GM21717 (cell line): ENCODE data around the gene LRRC19.

ENCODE experiments used
- ATAC-seq: cut with Tn5 transposase; IDR thresholded peaks from one replicate; pipeline ENCODE4 v1.9.1; 2021; ENCODE audit warnings: mild to moderate bottlenecking, moderate library complexity; ENCODE audit not compliant: unreplicated experiment

LRRC19 gene, protein sequence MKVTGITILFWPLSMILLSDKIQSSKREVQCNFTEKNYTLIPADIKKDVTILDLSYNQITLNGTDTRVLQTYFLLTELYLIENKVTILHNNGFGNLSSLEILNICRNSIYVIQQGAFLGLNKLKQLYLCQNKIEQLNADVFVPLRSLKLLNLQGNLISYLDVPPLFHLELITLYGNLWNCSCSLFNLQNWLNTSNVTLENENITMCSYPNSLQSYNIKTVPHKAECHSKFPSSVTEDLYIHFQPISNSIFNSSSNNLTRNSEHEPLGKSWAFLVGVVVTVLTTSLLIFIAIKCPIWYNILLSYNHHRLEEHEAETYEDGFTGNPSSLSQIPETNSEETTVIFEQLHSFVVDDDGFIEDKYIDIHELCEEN

GRCh38 chr9:27005491-27005890, at the start of gene LRRC19:
Gene LRRC19, minus strand, starts transcription at chr9:27005672. Its CDS starts 5,978 bp downstream, at chr9:26999694.
- no peak for ATAC-seq

- no peak for ATAC-seq
Measured at GRCh38 chr9:27054841-27055240, 49.4 kb upstream of the LRRC19 start.

- no peak for ATAC-seq
Measured at GRCh38 chr9:27054125-27054524, 48.7 kb upstream of the LRRC19 start.

DNA sequence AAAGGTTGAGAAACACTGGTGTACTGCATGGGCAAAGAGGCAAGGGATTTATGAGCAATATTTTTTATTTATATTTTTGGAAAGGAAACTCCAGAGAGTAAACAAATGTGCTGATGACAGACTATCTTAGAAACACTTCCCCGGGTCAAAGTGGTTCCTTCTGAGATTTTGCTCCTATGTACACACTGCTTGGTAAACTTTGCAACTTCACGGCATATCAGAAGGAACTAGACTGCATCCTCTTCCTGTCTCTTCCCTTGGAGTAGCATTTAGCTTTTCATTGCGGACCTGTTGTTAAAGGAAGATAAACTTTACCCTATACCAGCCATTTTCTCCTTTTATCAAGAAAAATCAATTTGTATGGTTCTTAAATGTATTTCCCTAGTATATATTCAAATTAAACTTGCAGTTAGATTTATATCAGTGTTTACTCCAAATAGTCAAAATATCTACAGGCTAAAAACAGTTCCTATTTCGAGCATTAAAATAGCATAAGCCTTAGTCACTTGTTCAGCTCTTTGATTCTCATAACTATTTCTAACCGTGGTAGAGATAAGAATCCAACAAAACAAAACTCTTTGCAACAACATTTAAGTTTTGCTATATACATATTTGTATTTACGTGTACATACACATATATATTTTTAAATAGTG, 48.0 kb upstream of the LRRC19 start:
- no peak for ATAC-seq

- no peak for ATAC-seq
Measured at GRCh38 chr9:27047136-27047535, 41.7 kb upstream of the LRRC19 start.

DNA sequence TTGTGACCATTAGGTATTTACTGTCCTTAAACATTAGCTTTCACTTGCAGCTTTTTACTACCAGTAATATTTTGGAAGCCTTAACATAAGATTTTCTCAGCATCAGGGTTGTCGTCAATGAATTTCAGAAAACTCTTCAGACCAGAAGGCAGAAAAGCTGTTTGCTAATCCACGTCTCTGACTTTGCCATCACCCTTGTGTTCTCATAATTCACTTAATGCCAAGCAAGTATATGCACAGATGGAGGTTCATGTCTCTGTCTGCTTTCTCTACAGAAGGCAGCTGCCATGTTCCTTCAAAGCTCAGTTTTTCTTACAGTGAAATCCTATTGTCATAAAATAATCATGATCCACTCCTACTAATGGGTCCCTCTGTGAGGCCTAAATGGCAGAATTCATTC, 37.7 kb upstream of the LRRC19 start:
- no peak for ATAC-seq

DNA sequence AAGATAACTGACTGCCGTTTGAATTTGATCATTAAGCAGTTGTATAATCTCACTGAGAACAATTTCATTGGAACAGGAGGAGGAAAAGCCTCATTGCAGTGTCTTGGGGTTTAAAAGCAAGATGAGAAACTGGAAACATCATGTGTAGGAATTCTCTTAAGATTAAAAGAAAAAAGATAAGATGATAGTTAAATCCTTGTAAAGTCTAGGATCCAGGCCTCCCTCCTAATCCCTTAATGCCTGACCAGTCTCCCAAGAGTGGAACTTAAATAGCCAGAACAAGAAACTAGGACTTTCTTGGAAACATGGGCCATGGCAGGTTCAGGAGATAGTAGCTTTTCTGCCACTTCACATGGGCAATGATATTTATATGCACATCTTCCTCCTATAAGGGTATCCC, 37.0 kb upstream of the LRRC19 start:
- ATAC-seq, result no peak

GRCh38 chr9:27041746-27042145, 36.3 kb upstream of the LRRC19 start:
- ATAC-seq, result no peak

- no peak for ATAC-seq
Measured at GRCh38 chr9:27037499-27037898, 32.0 kb upstream of the LRRC19 start.

- peak; percentile 74 for ATAC-seq
Measured at GRCh38 chr9:27033815-27034403, 28.4 kb upstream of the LRRC19 start.

DNA sequence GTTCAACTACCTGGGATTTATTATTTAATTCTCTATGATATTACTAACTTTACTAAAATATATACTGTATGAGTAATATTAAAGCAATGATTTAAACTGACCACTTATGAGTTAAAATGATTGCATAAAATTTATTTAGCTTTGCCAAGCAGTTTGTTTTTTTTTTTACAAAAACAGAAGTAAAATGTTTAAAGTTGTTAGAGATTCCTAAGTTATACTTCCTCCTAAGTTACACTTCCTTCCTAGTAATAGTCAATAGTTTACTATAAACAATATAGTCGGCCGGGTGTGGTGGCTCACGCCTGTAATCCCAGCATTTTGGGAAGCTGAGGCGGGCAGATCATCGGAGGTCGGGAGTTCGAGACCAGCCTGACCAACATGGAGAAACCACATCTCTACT, 23.7 kb upstream of the LRRC19 start:
- ATAC-seq, result no peak

DNA sequence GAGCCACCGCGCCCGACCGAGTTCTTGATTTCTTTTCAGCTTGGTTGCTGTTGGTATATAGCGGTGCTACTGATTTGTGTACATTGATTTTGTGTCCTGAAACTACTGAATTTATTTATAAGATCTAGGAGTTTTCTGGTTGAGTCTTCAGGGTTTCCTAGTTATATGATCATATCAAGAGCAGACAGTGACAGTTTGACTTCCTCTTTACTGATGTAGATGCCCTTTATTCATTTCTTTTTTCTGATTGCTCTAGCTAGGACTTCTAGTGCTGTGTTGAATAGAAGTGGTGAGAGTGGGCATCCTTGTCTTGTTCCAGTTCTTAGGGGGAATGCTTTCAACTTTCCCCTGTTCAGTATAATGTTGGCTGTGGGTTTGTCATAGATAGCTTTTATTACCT, 17.4 kb upstream of the LRRC19 start:
- ATAC-seq, result no peak

- ATAC-seq, result no peak
Measured at GRCh38 chr9:27019589-27019988, 14.1 kb upstream of the LRRC19 start.

DNA sequence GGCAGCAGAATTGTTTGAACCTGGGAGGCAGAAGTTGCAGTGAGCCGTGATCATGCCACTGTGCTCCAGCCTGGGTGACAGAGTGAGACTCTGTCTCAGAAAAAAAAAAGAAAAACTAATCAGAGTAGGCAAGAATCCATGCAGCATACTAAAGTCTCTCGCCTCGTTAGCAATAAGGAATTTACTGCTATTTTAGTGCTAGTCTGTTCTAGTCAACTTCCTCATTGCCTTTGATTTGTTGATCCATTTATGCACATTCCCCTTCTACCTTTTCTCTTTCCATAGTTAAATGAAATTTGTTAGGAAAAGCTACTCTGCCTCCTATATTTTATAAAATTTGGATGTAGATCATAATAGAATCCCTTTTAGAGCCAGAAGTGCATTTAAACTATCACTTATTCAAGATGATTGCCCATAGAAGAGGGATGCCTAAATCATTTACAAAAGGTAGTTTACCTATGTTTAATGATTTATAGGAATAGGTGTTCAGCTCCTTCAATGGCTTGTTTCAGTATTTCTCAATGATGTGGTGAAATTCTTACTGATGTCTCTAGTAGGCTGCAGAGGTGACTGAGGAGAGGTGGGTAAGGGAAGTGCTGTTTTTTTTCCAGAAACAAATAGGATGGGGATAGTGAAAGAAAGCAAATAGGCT, 1.9 kb downstream of the LRRC19 start:
- no peak for ATAC-seq

DNA sequence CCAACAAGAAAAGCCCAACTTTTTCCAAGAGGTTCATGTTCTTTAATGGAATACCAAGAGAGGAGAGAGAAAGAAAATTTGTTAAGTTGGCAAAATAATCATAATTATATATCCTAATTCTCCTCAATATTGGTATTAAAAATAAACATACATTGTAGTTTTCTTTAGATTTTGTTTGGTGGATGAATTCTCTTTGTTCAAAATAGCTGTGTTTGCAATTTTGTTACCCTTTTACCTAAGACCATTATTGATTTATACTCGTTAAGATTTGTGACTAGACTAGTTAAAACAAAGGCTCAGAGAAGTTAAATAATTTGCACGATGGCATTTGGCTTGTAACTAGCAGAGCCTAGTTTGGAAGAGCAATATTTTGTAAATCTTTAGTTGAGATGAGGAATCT, 9.7 kb downstream of the LRRC19 start:
- ATAC-seq, result no peak

DNA sequence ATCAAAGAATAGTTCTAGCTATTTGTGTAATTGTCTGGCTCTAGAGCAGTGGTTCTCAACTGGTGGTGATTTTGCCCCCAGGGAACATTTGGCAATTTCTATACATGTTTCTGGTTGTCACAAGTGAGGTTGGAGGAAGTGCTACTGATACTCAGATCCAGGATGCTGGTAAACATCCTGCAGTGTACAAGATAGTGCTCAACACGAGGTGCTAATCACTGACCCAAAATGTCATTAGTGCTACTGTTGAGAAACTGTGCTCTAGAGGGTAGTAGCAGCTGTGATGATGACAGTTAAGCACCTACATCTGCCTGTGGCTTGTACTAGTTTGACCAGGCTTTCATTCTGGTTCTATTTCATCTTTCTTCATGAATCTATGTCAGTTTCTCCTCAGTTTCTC, 22.1 kb downstream of the LRRC19 start:
- ATAC-seq, result no peak

GRCh38 chr9:26975728-26976707, 29.5 kb downstream of the LRRC19 start:
- ATAC-seq, result no peak

DNA sequence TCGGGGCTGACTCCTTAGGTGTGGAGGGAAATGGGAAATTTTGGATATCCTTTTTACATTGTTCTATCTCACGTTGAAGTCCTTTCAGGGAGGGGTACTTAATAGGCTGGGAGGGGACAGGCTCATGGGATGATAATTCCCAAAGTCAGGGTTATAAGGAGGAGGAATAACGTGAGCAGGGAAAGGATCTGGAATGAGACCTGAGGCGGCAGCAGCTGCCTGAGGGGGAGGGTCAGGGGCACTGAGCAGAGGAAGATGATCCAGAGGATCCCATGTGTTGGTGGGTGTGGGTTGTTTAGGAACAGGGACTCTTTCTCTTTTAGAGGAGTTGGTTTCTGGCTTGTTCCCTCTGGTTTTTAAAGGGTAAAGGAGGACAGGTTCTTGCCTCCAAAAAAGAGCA, 30.5 kb downstream of the LRRC19 start:
- no peak for ATAC-seq

- no peak for ATAC-seq
Measured at GRCh38 chr9:26973989-26974388, 31.5 kb downstream of the LRRC19 start.

- ATAC-seq, result no peak
Measured at GRCh38 chr9:26971721-26972120, 33.8 kb downstream of the LRRC19 start.

- ATAC-seq, result no peak
Measured at GRCh38 chr9:26956860-26957233, 48.6 kb downstream of the LRRC19 start.
